GM23338 (cell line): Measurements from ENCODE around the gene DMGDH.

Experiments used
- CREB1 ChIP-seq: fragments of 250-450 bp; sonication (Bioruptor Pico); IDR thresholded peaks from 2 replicates; pipeline ENCODE4 v1.5.0; 2020; ENCODE audit warnings: low read depth, mild to moderate bottlenecking, moderate library complexity
- CTCF ChIP-seq, 2 experiments: fragments of 200-600 bp in 1 of 2; sonication (generic) in 1 of 2; conservative IDR thresholded peaks; 2 replicates each; pipeline versions ENCODE4 v1.5.1 to v1.6.1; 2016 to 2017; ENCODE audit warnings: antibody characterized with exemption in 2 of 2, low read depth in 2 of 2, mild to moderate bottlenecking in 2 of 2, moderate library complexity in 1 of 2
- EZH2 ChIP-seq: fragments of 200-600 bp; sonication (generic); IDR thresholded peaks from one replicate; pipeline ENCODE4 v1.8.0; 2017; ENCODE audit warnings: antibody characterized with exemption, mild to moderate bottlenecking, low read depth; ENCODE audit not compliant: unreplicated experiment
- JUNB ChIP-seq: IDR thresholded peaks from one replicate; pipeline ENCODE4 v1.6.1; 2016; ENCODE audit warnings: antibody characterized with exemption; ENCODE audit not compliant: unreplicated experiment
- POLR2AphosphoS5 ChIP-seq: IDR thresholded peaks from 2 replicates; pipeline ENCODE4 v1.6.1; 2016; ENCODE audit warnings: antibody characterized with exemption, low read depth
- TF ChIP-seq, protein P1 (sequence below): IDR thresholded peaks from one replicate; pipeline ENCODE4 v1.6.1; 2018; ENCODE audit warnings: antibody characterized with exemption; ENCODE audit not compliant: unreplicated experiment

GRCh38 chr5:79080804-79081203, 11.3 kb upstream of the DMGDH start:
- TF ChIP-seq EZH2 (no peak), CTCF (conservative IDR thresholded peaks at IDR 0.05; ENCODE audit: low read depth in 2 of 2) (no peak), POLR2AphosphoS5 (no peak), JUNB (no peak), CREB1 (CRISPR knock-in tag) (no peak)
- TF ChIP-seq, protein P1, sequence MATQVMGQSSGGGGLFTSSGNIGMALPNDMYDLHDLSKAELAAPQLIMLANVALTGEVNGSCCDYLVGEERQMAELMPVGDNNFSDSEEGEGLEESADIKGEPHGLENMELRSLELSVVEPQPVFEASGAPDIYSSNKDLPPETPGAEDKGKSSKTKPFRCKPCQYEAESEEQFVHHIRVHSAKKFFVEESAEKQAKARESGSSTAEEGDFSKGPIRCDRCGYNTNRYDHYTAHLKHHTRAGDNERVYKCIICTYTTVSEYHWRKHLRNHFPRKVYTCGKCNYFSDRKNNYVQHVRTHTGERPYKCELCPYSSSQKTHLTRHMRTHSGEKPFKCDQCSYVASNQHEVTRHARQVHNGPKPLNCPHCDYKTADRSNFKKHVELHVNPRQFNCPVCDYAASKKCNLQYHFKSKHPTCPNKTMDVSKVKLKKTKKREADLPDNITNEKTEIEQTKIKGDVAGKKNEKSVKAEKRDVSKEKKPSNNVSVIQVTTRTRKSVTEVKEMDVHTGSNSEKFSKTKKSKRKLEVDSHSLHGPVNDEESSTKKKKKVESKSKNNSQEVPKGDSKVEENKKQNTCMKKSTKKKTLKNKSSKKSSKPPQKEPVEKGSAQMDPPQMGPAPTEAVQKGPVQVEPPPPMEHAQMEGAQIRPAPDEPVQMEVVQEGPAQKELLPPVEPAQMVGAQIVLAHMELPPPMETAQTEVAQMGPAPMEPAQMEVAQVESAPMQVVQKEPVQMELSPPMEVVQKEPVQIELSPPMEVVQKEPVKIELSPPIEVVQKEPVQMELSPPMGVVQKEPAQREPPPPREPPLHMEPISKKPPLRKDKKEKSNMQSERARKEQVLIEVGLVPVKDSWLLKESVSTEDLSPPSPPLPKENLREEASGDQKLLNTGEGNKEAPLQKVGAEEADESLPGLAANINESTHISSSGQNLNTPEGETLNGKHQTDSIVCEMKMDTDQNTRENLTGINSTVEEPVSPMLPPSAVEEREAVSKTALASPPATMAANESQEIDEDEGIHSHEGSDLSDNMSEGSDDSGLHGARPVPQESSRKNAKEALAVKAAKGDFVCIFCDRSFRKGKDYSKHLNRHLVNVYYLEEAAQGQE: no peak
